Retinal pigment epithelial cell (primary cell): ENCODE results near the gene TSPAN14.
"Not testable (repeated sequence)": the region's sequence is repeated elsewhere in the genome, so short reads cannot be mapped to it uniquely, and the experiment has no call there.

Source experiments
- DNase-seq: peaks from one replicate; pipeline ENCODE4 v3.0.0-alpha.2; 2010; ENCODE audit warnings: low read depth
- H3K4me3 ChIP-seq: 2 replicates; pipeline ENCODE4 v1.5.1; 2011; ENCODE audit warnings: mild to moderate bottlenecking, low read length, control low read depth, moderate library complexity
- CTCF ChIP-seq: conservative IDR thresholded peaks from 2 replicates; pipeline ENCODE4 v1.5.1; 2011; ENCODE audit warnings: low read depth, low read length, control low read depth, inconsistent platforms

TSPAN14 gene

GRCh38 chr10:80530251-80530650 lies 76.1 kb downstream of the TSPAN14 start:
- DNase-seq, result no peak
- peak; percentile 48 for TF ChIP-seq CTCF
- no peak overlapping the region for H3K4me3 ChIP-seq

DNA sequence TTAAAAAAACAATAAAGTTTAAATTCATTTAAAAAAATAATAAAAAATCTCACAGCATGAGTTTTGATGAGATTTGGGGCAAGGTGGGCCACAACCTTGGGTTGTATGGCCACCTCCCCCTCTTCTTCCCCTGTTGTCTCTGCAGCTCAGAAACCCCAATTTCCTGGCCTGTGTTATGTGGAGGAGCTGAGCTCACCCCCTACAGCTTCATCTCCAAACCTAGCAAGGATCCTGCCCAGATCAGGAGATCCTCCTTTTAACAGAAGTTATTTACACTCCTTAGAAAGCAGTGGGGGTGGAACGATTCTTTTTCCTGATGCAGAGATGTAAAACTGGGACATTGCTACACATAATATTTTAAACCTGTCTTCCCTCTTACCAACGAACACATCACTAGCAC lies 76.7 kb downstream of the TSPAN14 start:
- DNase-seq, result no peak
- no peak for TF ChIP-seq CTCF
- no peak overlapping the region for H3K4me3 ChIP-seq

DNA sequence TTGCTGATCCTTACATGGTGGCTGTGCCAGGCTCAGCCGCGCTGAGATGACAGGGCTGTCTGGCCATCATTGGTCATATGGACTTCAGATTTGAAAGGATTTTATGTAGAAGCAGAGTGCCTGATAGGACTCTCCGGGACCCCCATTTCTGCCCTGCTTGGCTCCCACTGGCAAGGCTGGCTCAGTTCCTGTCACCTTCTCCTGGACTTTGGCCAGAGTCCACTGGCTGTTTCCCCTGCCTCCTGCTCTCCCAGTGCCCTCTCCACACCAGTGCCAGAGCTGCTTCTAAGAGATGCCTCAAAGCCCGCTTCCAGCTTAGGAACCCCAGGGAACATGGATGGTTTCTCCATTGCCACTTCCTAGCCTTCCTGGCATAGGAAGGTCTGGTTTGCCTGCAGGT lies 78.5 kb downstream of the TSPAN14 start:
- H3K4me3 ChIP-seq, result no peak overlapping the region
- TF ChIP-seq CTCF, result no peak
- no peak for DNase-seq

DNA sequence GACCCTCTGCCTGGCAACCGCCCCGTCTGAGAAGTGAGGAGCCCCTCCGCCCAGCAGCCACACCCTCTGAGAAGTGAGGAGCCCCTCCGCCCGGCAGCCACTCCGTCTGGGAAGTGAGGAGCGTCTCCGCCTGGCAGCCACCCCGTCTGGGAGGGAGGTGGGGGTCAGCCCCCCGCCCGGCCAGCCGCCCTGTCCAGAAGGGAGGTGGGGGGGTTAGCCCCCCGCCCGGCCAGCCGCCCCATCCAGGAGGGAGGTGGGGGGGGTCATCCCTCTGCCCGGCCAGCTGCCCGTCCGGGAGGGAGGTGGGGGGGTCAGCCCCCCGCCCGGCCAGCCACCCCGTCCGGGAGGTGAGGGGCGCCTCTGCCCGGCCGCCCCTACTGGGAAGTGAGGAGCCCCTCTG lies 79.9 kb downstream of the TSPAN14 start:
- not testable (repeated sequence) for H3K4me3 ChIP-seq, DNase-seq

DNA sequence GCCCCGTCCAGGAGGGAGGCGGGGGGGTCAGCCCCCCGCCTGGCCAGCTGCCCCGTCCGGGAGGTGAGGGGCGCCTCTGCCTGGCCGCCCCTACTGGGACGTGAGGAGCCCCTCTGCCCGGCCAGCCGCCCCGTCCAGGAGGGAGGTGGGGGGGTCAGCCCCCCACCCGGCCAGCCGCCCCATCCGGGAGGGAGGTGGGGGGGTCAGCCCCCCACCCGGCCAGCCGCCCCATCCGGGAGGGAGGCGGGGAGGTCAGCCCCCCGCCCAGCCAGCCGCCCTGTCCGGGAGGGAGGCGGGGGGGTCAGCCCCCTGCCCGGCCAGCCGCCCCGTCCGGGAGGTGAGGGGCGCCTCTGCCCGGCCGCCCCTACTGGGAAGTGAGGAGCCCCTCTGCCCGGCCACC lies 80.5 kb downstream of the TSPAN14 start:
- not testable (repeated sequence) for DNase-seq, H3K4me3 ChIP-seq

DNA sequence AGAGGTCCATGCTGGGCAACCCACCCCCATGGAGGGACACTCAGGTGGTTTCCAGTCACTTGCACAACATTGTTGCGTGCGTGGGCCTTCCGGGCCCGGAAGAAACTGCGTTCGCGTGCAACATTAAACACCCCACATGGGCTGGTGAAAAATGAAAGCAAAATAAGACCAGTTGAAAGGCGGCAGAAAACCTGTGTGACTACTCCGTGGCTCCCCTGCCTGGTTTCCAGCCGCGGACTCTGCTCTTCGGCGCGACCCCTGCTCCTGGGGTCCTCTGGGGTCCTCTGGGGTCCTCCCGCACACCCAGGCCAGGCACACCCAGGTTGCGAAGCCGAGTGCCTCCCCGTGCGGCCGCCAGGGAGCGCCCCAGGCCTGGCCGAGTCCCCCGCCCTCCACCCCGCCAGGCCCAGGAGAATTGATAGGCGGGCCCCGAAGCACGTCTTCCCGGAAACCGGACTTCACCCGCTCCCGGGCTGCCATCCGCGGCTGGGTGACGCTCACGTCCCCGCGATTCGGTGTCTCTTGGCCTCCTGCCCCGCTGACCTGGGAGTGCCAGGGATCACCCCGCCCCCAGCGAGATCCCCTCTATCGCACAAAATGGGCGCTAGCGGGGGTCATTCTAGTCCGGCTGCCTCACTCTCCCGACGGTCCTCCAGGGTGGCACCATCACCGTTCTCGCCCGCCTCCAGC lies 81.7 kb downstream of the TSPAN14 start:
- no peak for DNase-seq

GRCh38 chr10:80536361-80536835 lies 82.3 kb downstream of the TSPAN14 start:
- H3K4me3 ChIP-seq, result peak overlapping the region; percentile 40
- no peak for DNase-seq
- no peak for TF ChIP-seq CTCF

More for the DNA sequence above, 81.7 kb downstream of the TSPAN14 start:
- peak overlapping the region; percentile 40 for H3K4me3 ChIP-seq
- TF ChIP-seq CTCF, result peak; percentile 59

DNA sequence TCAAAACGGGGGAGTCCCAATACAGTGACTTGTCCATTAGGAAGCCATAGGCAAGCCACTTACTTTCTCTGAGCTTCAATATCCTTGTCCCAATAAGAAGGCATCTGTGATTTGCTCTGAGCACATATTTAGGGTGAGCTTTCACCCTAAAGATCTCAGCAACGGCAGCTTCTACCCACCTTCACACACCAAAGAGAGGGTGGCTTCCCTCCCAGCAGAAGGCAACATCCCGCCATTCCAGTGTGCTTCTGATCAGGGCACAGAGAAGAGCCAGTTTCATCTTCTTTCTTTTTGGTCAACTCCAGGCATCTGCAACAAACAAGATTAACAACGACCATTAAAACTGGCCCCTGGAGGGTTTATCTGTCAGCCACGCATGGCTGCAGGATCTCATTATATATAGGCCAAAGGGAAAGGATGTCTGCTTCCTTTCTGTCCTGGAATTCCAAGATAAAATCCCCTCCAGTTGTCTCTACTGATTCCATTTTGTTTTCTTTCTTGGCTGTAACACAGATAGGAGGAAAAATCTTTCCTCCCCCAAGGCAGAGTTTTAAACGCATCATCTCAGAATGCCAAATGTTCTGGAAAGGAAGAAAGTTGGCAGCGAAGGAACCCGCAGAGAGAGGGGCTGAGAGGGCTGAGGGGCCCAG lies 83.1 kb downstream of the TSPAN14 start:
- no peak for DNase-seq
- H3K4me3 ChIP-seq, result no peak overlapping the region
- TF ChIP-seq CTCF, result no peak
